Subcutaneous adipose tissue (tissue), 4 donors: ENCODE measurements around the gene DCLK3. TPM values are rescaled to one million over a fixed set of nuclear protein-coding genes. Genes with fewer than 3 reads are reported as not detected.

ENCODE experiments used
- total RNA-seq, 4 donors: library from RNA; depleted of rRNA; stranded (reverse); fragments of >200 nt; gene quantifications; one replicate each; pipeline ENCODE4 v1.1.0, GENCODE V29; 2016
- TF ChIP-seq, protein P1 (sequence below): fragments of 450-650 bp; IDR thresholded peaks from one replicate; pipeline ENCODE4 v1.5.1; 2016; ENCODE audit warnings: low read depth, mild to moderate bottlenecking, control low read depth, antibody characterized with exemption, moderate library complexity

The DCLK3 gene
- total RNA-seq, 4 donors from 2014 or later: 0.22 TPM; not detected in 3

GRCh38 chr3:36707623-36708409 is 56.5 kb downstream of the DCLK3 start:
- TF ChIP-seq, protein P1, sequence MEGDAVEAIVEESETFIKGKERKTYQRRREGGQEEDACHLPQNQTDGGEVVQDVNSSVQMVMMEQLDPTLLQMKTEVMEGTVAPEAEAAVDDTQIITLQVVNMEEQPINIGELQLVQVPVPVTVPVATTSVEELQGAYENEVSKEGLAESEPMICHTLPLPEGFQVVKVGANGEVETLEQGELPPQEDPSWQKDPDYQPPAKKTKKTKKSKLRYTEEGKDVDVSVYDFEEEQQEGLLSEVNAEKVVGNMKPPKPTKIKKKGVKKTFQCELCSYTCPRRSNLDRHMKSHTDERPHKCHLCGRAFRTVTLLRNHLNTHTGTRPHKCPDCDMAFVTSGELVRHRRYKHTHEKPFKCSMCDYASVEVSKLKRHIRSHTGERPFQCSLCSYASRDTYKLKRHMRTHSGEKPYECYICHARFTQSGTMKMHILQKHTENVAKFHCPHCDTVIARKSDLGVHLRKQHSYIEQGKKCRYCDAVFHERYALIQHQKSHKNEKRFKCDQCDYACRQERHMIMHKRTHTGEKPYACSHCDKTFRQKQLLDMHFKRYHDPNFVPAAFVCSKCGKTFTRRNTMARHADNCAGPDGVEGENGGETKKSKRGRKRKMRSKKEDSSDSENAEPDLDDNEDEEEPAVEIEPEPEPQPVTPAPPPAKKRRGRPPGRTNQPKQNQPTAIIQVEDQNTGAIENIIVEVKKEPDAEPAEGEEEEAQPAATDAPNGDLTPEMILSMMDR: no peak

DNA sequence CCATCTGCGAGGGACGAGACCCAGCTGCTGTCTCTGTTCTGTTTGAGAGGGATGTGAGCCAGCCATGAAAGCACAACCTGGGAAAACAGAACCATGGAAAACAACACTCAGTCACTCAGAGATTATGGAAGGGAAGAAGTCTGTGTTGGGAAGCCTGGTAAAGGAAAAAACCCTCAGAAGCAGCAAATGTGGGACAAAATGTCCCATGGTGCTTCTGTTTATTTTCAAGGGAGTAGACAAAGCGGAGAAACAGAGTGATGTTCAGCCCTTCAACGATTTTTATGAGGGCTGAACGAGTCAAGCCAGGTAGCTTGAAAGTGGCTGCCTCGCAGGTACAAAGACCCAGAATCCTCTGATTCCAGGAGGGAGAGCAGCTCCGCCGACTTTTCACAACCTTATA is 59.3 kb downstream of the DCLK3 start:
- TF ChIP-seq, protein P1: no peak

GRCh38 chr3:36704280-36704679 is 60.1 kb downstream of the DCLK3 start:
- TF ChIP-seq, protein P1: no peak

DNA sequence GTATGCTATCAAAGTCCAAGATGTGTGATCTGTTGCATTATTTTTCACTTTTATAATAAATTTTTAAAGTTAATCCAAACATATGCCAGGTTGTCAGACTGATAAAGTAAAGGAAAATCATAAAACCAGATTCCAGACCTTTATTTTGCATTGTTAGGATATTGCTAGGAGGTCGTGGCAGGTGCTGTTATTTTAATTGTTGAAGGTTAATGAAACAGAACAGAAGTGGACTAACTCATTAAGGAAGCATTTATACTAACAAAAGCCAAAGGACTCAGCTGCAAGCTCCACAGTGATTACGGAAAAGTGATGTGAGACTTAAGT is 63.1 kb downstream of the DCLK3 start:
- TF ChIP-seq, protein P1: no peak

- TF ChIP-seq, protein P1: no peak
Measured at GRCh38 chr3:36700537-36701248, 63.7 kb downstream of the DCLK3 start.

- TF ChIP-seq, protein P1: no peak
Measured at GRCh38 chr3:36698314-36698713, 66.0 kb downstream of the DCLK3 start.

DNA sequence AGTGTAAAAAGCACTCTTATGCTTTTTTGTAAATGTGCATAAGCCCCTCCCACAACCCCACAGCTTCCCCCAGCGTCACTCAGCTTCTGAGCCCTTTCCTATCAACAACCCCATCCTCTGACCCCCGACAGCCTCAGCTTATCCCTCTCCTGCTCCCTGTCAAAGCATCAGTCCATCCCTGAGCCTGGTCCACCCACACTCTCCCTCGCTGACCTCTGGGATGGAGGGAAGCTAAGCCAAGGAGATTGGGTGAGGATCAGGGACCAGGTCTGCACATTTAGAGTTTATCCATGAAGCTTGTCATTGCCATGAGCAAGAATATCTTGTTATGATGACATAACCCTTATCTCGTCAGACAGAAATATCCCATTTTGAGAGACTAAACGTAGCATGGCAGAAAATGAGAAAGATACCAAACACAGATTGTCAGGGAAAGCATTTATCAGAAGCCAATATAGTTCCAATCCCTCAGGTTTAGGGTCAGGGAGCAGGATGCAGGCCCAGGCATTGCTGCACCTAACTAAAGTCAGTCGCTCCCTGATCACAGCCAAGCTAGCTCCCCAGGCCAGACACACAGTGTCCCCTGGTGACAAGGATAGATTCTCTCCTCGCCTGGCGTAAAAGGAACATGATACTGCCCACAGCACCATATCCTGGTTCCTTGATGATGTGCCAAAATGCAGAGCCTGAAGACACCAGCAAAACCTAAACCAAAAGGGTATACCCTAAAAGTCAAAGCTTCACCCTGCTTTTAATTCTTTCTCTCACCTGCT is 66.9 kb downstream of the DCLK3 start:
- TF ChIP-seq, protein P1: no peak
